Sciatic nerve (tissue), 2 donors: ENCODE data around the gene LMCD1. TPM values are rescaled to one million over a fixed set of nuclear protein-coding genes. Genes with fewer than 3 reads are reported as not detected.

Experiments used
- ATAC-seq: fragments of 200-7000 bp; cut with Tn5 transposase; one replicate; pipeline ENCODE4 v1.9.1; 2020; ENCODE audit warnings: mild to moderate bottlenecking, moderate library complexity
- DNase-seq: peaks from one replicate; pipeline ENCODE4 v3.0.0-alpha.2; 2020; ENCODE audit warnings: low spot score
- intact Hi-C: fragments of 100-400 bp; cut with DNase I; formaldehyde crosslinking; loops from one replicate; pipeline ENCODE4 v1.14.2; 2022
- total RNA-seq: library from RNA; stranded (reverse); fragmentation: NEBNext Ultra II Directional; extraction: Animal tissue kit (Norgen Biotek cat#: 25700); gene quantifications from one replicate; pipeline ENCODE4 v1.2.1, GENCODE V29; 2021
- donor health status: DM: no; HTN: no; CAD: no.
- donor health status: DM: no; HTN: no; CAD: no.

LMCD1 gene
- total RNA-seq, 1 donor from 2014 or later: 68.7 TPM

- intact Hi-C loops: no loop called here
These were observed 23.2 kb downstream of the LMCD1 start for GRCh38 chr3:8524656-8525399.

DNA sequence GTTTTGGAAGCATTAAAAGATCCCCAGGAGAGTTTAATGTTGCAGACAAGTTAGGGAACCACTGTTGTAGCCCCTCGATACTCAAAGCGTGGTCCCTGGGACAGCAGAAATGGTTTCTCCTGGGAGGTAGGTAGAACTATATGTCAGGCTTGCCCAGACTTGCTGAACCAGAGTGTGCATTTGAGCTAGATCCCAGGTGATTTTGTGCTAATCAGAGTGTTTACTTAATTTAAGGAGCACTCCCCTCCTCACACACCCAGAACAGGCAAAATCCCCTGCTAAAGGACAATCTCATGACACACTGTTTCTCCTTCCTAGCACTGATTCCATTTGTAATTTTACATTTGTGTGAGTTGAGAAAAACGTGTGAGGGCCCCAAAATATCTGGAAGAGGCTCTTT lies 24.3 kb downstream of the LMCD1 start:
- ATAC-seq (no peak), DNase-seq (no peak)
- intact Hi-C loops: no loop called here

More at GRCh38 chr3:8524656-8525399, 23.2 kb downstream of the LMCD1 start:
- no peak for ATAC-seq
- no peak for DNase-seq

DNA sequence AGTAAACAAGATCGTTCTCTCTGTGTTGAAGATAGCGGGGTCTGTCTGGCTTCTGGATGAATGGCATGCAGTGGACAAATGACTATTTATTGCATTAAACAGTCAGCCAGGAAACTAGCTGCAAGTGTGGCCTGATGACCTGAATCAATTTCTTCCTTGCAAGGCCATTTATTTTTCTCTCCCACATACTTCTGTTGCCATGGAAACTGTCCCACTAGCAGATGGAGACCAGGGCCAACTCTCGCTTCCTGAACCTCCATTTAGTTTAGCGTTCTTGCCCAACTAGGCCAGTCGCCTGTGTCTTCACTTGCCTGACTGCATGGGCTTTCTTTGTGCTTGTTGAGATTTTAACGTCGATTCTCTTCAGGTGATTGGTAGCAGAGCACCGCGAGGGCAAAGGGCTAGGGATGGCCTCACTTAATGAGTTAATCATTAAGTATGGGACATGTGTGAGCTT lies 27.6 kb downstream of the LMCD1 start:
- intact Hi-C loops: no loop called here
- ATAC-seq: peak; percentile 75
- no peak for DNase-seq

DNA sequence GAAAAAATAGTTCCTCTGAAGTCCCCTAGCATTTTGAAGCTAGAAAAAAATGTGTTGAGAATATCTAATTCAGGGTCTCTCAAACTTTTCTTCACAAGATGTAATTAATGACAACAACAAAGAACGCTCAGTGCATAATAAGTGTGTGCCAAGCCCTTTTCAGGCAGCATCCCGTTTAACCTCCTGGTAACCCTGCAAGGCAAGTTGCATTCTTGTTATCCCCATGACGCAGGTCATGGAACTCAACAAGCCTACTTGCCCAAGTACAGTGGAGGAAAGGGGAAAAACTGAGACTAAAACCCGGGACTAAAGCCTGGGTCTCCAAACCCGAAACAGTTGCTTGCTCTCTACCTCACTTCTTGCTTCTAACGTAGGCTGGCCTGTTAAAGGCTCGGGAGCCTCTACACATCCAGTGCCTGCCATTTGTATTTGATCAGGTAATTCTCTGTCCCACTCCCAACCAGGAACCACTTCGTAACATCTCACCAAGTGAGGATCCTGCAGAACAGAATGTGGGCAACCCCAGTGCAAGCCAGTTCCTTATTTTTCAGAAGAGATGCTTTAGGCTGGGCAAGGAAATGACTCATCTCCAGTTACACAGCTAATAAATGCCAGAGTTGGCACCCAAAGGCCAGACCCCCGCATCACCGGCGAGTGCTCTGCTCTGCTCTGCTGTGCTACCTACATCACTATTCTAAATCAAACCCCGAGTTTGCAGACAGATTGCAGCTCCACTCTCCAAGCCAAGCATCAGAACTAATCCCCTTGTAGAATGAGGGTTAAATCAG lies 28.3 kb downstream of the LMCD1 start:
- intact Hi-C loops: no loop called here
- DNase-seq: no peak
- peak; percentile 53 for ATAC-seq

GRCh38 chr3:8530581-8530980 lies 29.0 kb downstream of the LMCD1 start:
- no peak for ATAC-seq
- intact Hi-C loops: no loop called here

DNA sequence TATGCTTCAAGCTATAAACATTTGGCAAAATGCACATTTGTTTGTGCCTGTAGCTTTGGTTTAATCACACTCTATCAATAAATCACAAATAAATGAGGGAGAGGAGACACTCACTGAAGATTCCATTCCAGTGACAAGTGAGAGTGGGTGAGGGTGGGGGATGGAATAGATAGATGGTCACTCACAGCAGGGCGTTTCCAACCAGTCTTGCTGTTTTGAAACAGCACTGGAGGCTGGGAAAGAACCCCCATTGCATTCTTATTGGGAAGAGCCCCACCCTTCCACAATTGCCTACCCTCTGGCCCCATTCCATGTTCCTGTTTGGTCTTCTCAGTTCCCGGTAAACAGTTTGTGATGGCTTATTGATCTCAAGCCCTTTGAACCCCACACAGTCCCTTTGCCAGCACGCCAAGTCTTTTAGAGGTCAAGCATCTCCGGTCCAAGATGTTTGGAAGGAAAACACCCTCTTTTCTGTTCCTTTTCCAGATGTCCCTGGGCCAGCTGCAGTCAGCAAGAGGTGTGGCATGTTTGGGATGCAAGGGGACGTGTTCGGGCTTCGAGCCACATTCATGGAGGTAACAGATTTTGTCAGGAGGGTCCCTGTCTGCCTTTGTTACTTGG lies 30.7 kb downstream of the LMCD1 start:
- DNase-seq: no peak
- intact Hi-C loops: no loop called here
- ATAC-seq: peak; percentile 72

More at GRCh38 chr3:8530581-8530980, 29.0 kb downstream of the LMCD1 start:
- DNase-seq: no peak

DNA sequence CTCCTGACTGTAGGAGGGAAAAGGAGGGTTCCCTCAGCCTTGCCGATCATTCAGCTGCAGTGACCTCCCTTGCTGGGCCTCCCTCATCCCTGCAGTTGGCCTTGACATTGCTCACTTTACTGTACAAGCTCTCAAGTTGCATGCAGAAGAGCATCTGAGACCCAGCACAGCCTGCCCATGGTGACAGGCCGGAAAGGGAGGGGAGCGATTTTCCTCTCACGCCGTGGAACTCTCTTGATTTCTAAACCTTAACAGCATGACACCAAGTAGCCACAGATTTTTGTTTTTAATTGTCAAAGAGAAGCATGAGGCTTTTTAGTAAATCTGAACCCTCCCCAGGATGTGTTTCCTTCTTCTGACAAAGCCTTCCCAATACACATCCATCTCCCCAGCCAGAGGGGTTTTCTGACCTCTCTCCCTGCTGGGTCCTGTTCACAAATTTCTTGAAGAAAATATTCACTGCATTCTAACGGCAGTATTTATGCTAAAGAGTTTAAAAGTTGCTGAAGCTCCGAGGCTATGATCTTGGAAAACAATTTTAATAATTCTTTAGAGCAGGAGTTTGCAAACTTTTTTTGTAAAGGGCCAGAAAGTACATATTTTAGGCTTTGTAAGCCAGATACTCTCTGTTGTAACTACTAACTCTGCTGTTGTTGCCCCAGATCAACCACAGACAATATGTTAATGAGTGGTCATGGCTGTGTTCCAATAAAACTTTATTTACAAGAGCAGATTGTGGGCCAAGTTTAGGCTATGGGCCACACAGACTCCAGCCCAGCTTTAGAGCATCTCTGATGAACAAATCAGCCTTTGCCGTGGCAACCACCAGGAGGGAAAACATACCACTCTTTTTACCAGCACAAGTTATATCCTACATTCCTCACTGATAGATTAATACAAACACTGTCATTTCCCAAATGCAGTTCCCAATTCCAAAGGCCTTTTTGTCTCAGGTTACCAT lies 34.8 kb downstream of the LMCD1 start:
- DNase-seq (no peak), ATAC-seq (no peak)
- intact Hi-C loops: no loop called here

DNA sequence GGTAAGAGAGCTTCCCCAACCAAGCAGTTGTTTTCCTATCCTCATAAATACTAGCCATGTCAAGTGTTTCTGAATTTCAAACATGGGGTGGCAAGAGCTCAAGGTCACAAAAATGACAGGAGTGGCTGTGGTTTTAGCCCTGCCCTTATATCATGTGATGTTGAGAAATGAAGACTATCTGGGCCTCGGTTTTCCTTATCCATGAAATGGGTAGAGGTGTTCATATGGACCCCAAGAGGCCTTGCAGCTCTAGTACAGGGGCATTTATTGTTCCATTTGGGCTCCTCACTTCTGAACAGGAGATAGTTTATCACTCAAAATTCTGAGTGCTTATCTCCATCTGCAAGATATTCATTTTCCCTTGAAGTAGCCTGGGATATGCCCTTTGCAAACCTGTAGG lies 35.8 kb downstream of the LMCD1 start:
- intact Hi-C loops: no loop called here
- ATAC-seq (no peak), DNase-seq (no peak)

DNA sequence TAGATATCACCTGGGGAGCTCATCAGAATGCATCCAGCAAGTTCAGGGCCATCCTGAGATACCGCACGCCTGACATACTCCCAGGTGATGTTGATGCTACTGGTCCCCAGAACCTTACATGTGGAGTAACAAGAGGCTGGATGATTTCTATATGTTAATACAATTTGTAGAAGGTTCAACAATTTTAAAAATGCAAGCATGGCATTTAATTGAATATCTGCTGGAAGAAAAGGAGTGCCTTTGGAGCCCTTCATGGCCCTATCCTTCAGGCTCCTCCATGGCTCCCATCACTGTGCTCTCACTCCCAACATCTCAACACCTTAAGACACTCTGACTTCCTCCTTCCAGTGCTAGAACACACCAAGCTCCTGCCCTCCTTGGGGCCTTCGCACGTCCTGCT lies 36.6 kb downstream of the LMCD1 start:
- DNase-seq: no peak
- no peak for ATAC-seq
- intact Hi-C loops: no loop called here

GRCh38 chr3:8538913-8539312 lies 37.3 kb downstream of the LMCD1 start:
- DNase-seq (no peak), ATAC-seq (no peak)
- intact Hi-C loops: no loop called here

DNA sequence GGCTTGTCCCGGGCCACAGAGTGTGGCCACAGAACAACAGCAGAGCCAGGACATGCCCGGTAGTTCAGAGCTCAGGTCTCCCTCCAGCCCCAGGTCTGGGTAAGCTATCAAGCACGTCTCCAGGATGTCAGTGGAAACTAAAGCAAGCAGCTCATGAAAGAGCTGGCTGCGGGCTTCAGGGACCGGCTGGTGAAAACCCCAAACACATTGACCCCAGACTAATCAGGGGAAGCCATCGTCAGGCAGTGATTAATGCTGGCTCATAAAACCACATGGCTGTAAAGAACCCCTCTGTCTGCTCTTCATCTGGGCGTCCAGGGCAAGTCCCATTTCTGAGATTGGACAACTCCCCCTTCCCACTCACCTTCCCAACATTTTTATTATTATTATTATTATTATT lies 37.8 kb downstream of the LMCD1 start:
- intact Hi-C loops: no loop called here
- DNase-seq (no peak), ATAC-seq (no peak)

- DNase-seq (no peak), ATAC-seq (no peak)
- intact Hi-C loops: no loop called here
These were observed 38.8 kb downstream of the LMCD1 start for GRCh38 chr3:8540456-8540855.

DNA sequence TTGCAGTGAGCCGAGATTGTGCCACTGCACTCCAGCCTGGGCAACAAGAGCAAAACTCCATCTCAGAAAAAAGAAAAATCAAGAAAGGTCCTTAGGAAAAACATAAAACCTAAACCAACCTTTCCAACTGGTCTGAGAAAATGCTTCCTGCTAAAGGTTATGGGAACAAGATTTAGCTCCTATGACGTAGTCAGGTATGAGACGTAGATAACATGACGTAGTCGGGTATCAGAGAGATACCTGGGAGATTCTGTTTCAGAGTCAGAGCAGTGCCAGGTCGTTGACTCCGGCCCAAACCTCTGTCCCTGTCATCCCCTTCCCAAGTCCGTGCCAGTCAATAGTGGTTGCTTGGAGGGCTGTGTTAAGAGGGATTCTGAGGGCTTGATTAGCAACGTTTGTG lies 39.9 kb downstream of the LMCD1 start:
- ATAC-seq: no peak
- no peak for DNase-seq
- intact Hi-C loops: no loop called here

GRCh38 chr3:8542190-8543135 lies 40.8 kb downstream of the LMCD1 start:
- ATAC-seq (peak; percentile 25), DNase-seq (no peak)
- intact Hi-C loops: no loop called here

- DNase-seq (no peak), ATAC-seq (no peak)
- intact Hi-C loops: no loop called here
These were observed 45.0 kb downstream of the LMCD1 start for GRCh38 chr3:8546609-8547008.

- no peak for ATAC-seq
- intact Hi-C loops: no loop called here
- no peak for DNase-seq
These were observed 47.1 kb downstream of the LMCD1 start for GRCh38 chr3:8548502-8549275.

GRCh38 chr3:8549354-8549753 lies 47.7 kb downstream of the LMCD1 start:
- ATAC-seq (no peak), DNase-seq (no peak)
- intact Hi-C loops: no loop called here
